ENCODE data around the gene TDRD12. TPM values are rescaled to one million over a fixed set of nuclear protein-coding genes. Genes with fewer than 3 reads are reported as not detected.
"Not testable (repeated sequence)": the region's sequence is repeated elsewhere in the genome, so short reads cannot be mapped to it uniquely, and the experiment has no call there.

Gene TDRD12
- polyA plus RNA-seq, 1 donor (not counting 4 experiments of a cell fraction or from before 2014, with no cell fraction given) = 0.04 TPM

DNA sequence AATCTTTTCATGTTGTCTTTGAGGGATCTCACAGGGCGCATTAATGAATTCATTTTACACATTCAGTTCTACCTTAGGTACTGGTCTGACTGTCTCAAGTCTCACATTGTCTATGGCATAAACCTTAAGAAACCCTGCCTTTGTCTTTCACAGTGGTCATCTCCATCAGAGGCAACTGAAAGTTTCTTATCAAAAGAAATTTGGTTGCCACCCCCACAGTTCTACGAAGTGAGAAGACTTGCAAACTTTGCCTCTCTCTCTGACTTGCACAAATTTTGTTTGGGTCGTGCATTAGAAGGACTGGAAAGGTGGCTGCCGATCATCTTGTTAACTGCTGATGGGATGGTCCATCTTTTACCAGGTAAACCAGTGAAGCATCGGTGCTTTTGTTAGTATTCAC is 10.5 kb upstream of the TDRD12 start:
- Histone ChIP-seq H3K4me2 (ENCODE audit: control insufficient read depth, extremely low read depth, insufficient read depth, low read depth, low read length) (no peak overlapping the region), H3K27ac (ENCODE audit: control insufficient read depth, insufficient read depth, low read length) (no peak overlapping the region), H3K9ac (ENCODE audit: control insufficient read depth, extremely low read depth, insufficient read depth, low read length) (no peak overlapping the region), H3K4me3 (ENCODE audit: control insufficient read depth in 2 of 3, extremely low read depth in 1 of 3, insufficient read depth in 2 of 3, low read depth in 1 of 3, low read length in 3 of 3) (no peak overlapping the region), H3K27me3 (ENCODE audit: control insufficient read depth, extremely low read depth, insufficient read depth, low read length) (no peaks in the 10 kb centered on the region), H2AFZ (ENCODE audit: control insufficient read depth, low read length) (no peak overlapping the region), H3K9me1 (ENCODE audit: control insufficient read depth, extremely low read depth, insufficient read depth, low read length) (peaks cover 3% of the 10 kb centered on the region), H3K4me1 (ENCODE audit: control insufficient read depth, extremely low read depth, insufficient read depth, low read length) (no peaks in the 10 kb centered on the region), H3K9me3 (ENCODE audit: control insufficient read depth, low read depth, low read length) (no peaks in the 10 kb centered on the region), H3K36me3 (ENCODE audit: control insufficient read depth in 2 of 2, extremely low read depth in 1 of 2, insufficient read depth in 2 of 2, low read length in 2 of 2) (peaks cover 3 to 11% of the 10 kb centered on the region in 2 experiments), H3K79me2 (ENCODE audit: control insufficient read depth, insufficient read depth, low read length) (peaks cover 39% of the 10 kb centered on the region), H4K20me1 (ENCODE audit: control insufficient read depth, extremely low read depth, insufficient read depth, low read length) (no peaks in the 10 kb centered on the region)
- DNase-seq (ENCODE audit: low read depth, low spot score) (no peak), FAIRE-seq (no peak)
- dilution Hi-C loops (cut with MboI; ENCODE audit: extremely low pct_ligation_motif_present, low sequenced_read_pairs) = no loop called here
- no peak for TF ChIP-seq EZH2 (IDR thresholded peaks at IDR 0.05; ENCODE audit: low read length)
- TF ChIP-seq CTCF (optimal IDR thresholded peaks at IDR 0.05 in 1 of 3, IDR thresholded peaks at IDR 0.05 in 1 of 3, conservative IDR thresholded peaks at IDR 0.05 in 1 of 3; ENCODE audit: extremely low read depth in 1 of 3, insufficient read depth in 2 of 3, low read length in 3 of 3) = no peak

DNA sequence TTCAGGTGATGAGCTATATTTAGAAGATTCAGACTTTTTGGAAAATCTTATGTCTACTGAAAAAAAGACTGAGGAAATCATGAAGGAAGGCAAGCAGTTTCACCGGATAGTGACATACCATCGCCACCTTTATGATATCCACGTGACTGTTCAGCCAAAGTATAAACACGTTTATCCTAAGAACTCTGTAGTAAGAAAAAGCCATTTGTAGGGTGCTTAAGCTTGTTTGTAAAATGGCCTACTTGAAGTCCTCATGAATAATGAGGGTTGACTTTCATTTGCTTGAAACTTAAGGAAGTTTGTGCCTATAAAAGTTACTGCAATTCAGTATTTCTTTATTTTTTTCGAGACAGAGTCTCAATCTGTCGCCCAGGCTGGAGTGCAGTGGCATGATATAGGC is 7.8 kb upstream of the TDRD12 start:
- H3K27ac ChIP-seq (ENCODE audit: control insufficient read depth, insufficient read depth, low read length) = no peak overlapping the region
- H3K27me3 ChIP-seq (ENCODE audit: control insufficient read depth, extremely low read depth, insufficient read depth, low read length) = no peaks in the 10 kb centered on the region
- peaks cover 3% of the 10 kb centered on the region for H3K9me1 ChIP-seq (ENCODE audit: control insufficient read depth, extremely low read depth, insufficient read depth, low read length)
- dilution Hi-C loops (cut with MboI; ENCODE audit: extremely low pct_ligation_motif_present, low sequenced_read_pairs) = no loop called here
- no peak for TF ChIP-seq CTCF (optimal IDR thresholded peaks at IDR 0.05 in 1 of 3, IDR thresholded peaks at IDR 0.05 in 1 of 3, conservative IDR thresholded peaks at IDR 0.05 in 1 of 3; ENCODE audit: extremely low read depth in 1 of 3, insufficient read depth in 2 of 3, low read length in 3 of 3)
- TF ChIP-seq EZH2 (IDR thresholded peaks at IDR 0.05; ENCODE audit: low read length) = no peak
- H3K36me3 ChIP-seq (ENCODE audit: control insufficient read depth in 2 of 2, extremely low read depth in 1 of 2, insufficient read depth in 2 of 2, low read length in 2 of 2) = peaks cover 3 to 14% of the 10 kb centered on the region in 2 experiments
- no peaks in the 10 kb centered on the region for H3K9me3 ChIP-seq (ENCODE audit: control insufficient read depth, low read depth, low read length)
- H3K9ac ChIP-seq (ENCODE audit: control insufficient read depth, extremely low read depth, insufficient read depth, low read length) = no peak overlapping the region
- DNase-seq (ENCODE audit: low read depth, low spot score) (no peak), FAIRE-seq (no peak)
- H3K4me3 ChIP-seq (ENCODE audit: control insufficient read depth in 2 of 3, extremely low read depth in 1 of 3, insufficient read depth in 2 of 3, low read depth in 1 of 3, low read length in 3 of 3) = no peak overlapping the region
- H3K4me1 ChIP-seq (ENCODE audit: control insufficient read depth, extremely low read depth, insufficient read depth, low read length) = no peaks in the 10 kb centered on the region
- H4K20me1 ChIP-seq (ENCODE audit: control insufficient read depth, extremely low read depth, insufficient read depth, low read length) = no peaks in the 10 kb centered on the region
- no peak overlapping the region for H3K4me2 ChIP-seq (ENCODE audit: control insufficient read depth, extremely low read depth, insufficient read depth, low read depth, low read length)
- H2AFZ ChIP-seq (ENCODE audit: control insufficient read depth, low read length) = no peak overlapping the region
- peaks cover 15% of the 10 kb centered on the region for H3K79me2 ChIP-seq (ENCODE audit: control insufficient read depth, insufficient read depth, low read length)

DNA sequence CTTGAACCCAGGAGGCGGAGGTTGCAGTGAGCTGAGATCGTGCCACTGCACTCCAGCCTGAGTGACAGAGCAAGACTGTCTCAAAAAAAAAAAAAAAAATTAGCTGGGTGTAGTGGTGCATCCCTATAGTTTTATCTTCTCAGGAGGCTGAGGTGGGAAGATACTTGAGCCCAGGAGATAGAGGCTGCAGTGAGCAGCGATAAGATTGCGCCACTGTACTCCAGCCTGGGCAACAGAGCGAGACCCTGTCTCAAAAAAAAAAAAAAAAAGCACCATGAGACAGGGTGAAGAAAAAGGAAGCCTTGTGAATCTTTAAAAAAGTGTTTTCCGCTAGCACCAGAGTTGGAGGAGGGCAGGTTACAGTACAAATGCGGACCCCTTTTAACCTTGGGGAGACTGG is 3.4 kb upstream of the TDRD12 start:
- H3K9me1 ChIP-seq (ENCODE audit: control insufficient read depth, extremely low read depth, insufficient read depth, low read length); dilution Hi-C loops (cut with MboI; ENCODE audit: extremely low pct_ligation_motif_present, low sequenced_read_pairs); H3K9me3 ChIP-seq (ENCODE audit: control insufficient read depth, low read depth, low read length): not testable (repeated sequence)

More for the DNA sequence above, 3.4 kb upstream of the TDRD12 start:
- H3K79me2 ChIP-seq (ENCODE audit: control insufficient read depth, insufficient read depth, low read length); H4K20me1 ChIP-seq (ENCODE audit: control insufficient read depth, extremely low read depth, insufficient read depth, low read length); H2AFZ ChIP-seq (ENCODE audit: control insufficient read depth, low read length); H3K4me3 ChIP-seq (ENCODE audit: control insufficient read depth in 2 of 3, extremely low read depth in 1 of 3, insufficient read depth in 2 of 3, low read depth in 1 of 3, low read length in 3 of 3); H3K4me2 ChIP-seq (ENCODE audit: control insufficient read depth, extremely low read depth, insufficient read depth, low read depth, low read length); FAIRE-seq; H3K9ac ChIP-seq (ENCODE audit: control insufficient read depth, extremely low read depth, insufficient read depth, low read length); DNase-seq (ENCODE audit: low read depth, low spot score); H3K27ac ChIP-seq (ENCODE audit: control insufficient read depth, insufficient read depth, low read length); H3K27me3 ChIP-seq (ENCODE audit: control insufficient read depth, extremely low read depth, insufficient read depth, low read length); H3K4me1 ChIP-seq (ENCODE audit: control insufficient read depth, extremely low read depth, insufficient read depth, low read length): not testable (repeated sequence)
- peaks cover 3 to 16% of the 10 kb centered on the region in 2 experiments for H3K36me3 ChIP-seq (ENCODE audit: control insufficient read depth in 2 of 2, extremely low read depth in 1 of 2, insufficient read depth in 2 of 2, low read length in 2 of 2)
